Astrocyte (in vitro differentiated cells and primary cell): ENCODE measurements around the gene CLCN4. TPM values are rescaled to one million over a fixed set of nuclear protein-coding genes. Genes with fewer than 3 reads are reported as not detected.

Experiments
- DNase-seq: peaks from one replicate; pipeline ENCODE4 v3.0.0-alpha.2; 2010; ENCODE audit warnings: low read depth
- FAIRE-seq: peaks from 2 replicates; lab custom pipeline; 2011; peaks lifted over from hg19 to GRCh38; lab: Jason Lieb, UNC
- H2AFZ ChIP-seq: 2 replicates; pipeline ENCODE4 v1.6.0; 2012; ENCODE audit warnings: low read depth, low read length, inconsistent platforms
- H3K27ac ChIP-seq: 2 replicates; pipeline ENCODE4 v1.5.1; 2011; ENCODE audit warnings: low read depth, low read length, inconsistent platforms
- H3K27me3 ChIP-seq: 2 replicates; pipeline ENCODE4 v1.6.0; 2011; ENCODE audit warnings: low read length, inconsistent platforms; ENCODE audit not compliant: insufficient read depth
- H3K36me3 ChIP-seq: 2 replicates; pipeline ENCODE4 v1.5.1; 2011; ENCODE audit warnings: low read length, inconsistent platforms; ENCODE audit not compliant: insufficient read depth
- H3K4me1 ChIP-seq: 2 replicates; pipeline ENCODE4 v1.5.1; 2011; ENCODE audit warnings: low read length, inconsistent platforms; ENCODE audit not compliant: insufficient read depth
- H3K4me2 ChIP-seq: 2 replicates; pipeline ENCODE4 v1.6.0; 2012; ENCODE audit warnings: low read length, inconsistent platforms
- H3K4me3 ChIP-seq: 2 replicates; pipeline ENCODE4 v1.5.1; 2011; ENCODE audit warnings: low read depth, mild to moderate bottlenecking, low read length, inconsistent platforms; ENCODE audit not compliant: insufficient read depth
- H3K79me2 ChIP-seq: 2 replicates; pipeline ENCODE4 v1.6.0; 2012; ENCODE audit warnings: mild to moderate bottlenecking, low read length, inconsistent platforms; ENCODE audit not compliant: insufficient read depth
- H3K9ac ChIP-seq: 2 replicates; pipeline ENCODE4 v1.6.0; 2012; ENCODE audit warnings: mild to moderate bottlenecking, low read length, inconsistent platforms
- H3K9me3 ChIP-seq: 2 replicates; pipeline ENCODE4 v1.5.1; 2012; ENCODE audit warnings: low read depth, mild to moderate bottlenecking, low read length, inconsistent platforms; ENCODE audit not compliant: insufficient read depth
- H4K20me1 ChIP-seq: 2 replicates; pipeline ENCODE4 v1.6.0; 2012; ENCODE audit warnings: low read length, inconsistent platforms; ENCODE audit not compliant: insufficient read depth
- H3K27ac Mint-ChIP-seq: one replicate; pipeline ENCODE4 v1.8.0; 2021; ENCODE audit warnings: mild to moderate bottlenecking, mixed read lengths; ENCODE audit not compliant: unreplicated experiment
- H3K27me3 Mint-ChIP-seq: one replicate; pipeline ENCODE4 v1.8.0; 2021; ENCODE audit warnings: low read depth, mixed read lengths; ENCODE audit not compliant: unreplicated experiment
- H3K36me3 Mint-ChIP-seq: one replicate; pipeline ENCODE4 v1.8.0; 2021; ENCODE audit warnings: low read depth, mixed read lengths; ENCODE audit not compliant: unreplicated experiment
- H3K4me1 Mint-ChIP-seq: one replicate; pipeline ENCODE4 v1.8.0; 2021; ENCODE audit warnings: low read depth, mixed read lengths; ENCODE audit not compliant: unreplicated experiment
- H3K4me3 Mint-ChIP-seq: one replicate; pipeline ENCODE4 v1.8.0; 2021; ENCODE audit warnings: mild to moderate bottlenecking, moderate library complexity, mixed read lengths; ENCODE audit not compliant: unreplicated experiment
- H3K9me3 Mint-ChIP-seq: one replicate; pipeline ENCODE4 v1.8.0; 2021; ENCODE audit warnings: mild to moderate bottlenecking, mixed read lengths; ENCODE audit not compliant: unreplicated experiment
- CTCF ChIP-seq: IDR thresholded peaks from 2 replicates; pipeline ENCODE4 v1.5.1; 2011; ENCODE audit warnings: low read depth, mild to moderate bottlenecking, inconsistent platforms, low read length, moderate library complexity; ENCODE audit not compliant: insufficient read depth
- EZH2 ChIP-seq: IDR thresholded peaks from 2 replicates; pipeline ENCODE4 v1.6.1; 2012; ENCODE audit warnings: mild to moderate bottlenecking, low read length, inconsistent platforms; ENCODE audit not compliant: insufficient read depth
- total RNA-seq: library from RNA; stranded (reverse); gene quantifications from 2 replicates; pipeline ENCODE4 v1.2.1, GENCODE V29; 2021

CLCN4 gene
- total RNA-seq, 1 donor from 2014 or later, result 7.2 TPM

GRCh38 chrX:10233696-10234095 lies 76.9 kb downstream of the CLCN4 start:
- Histone ChIP-seq H3K79me2 (no peaks in the 10 kb centered on the region), H3K27ac (no peak overlapping the region), H4K20me1 (no peaks in the 10 kb centered on the region), H3K4me3 (no peak overlapping the region), H3K27me3 (no peaks in the 10 kb centered on the region), H2AFZ (no peak overlapping the region), H3K4me1 (peaks cover 3% of the 10 kb centered on the region), H3K4me2 (no peak overlapping the region), H3K9me3 (no peaks in the 10 kb centered on the region), H3K9ac (no peak overlapping the region), H3K36me3 (no peaks in the 10 kb centered on the region)
- FAIRE-seq (peak; percentile 86), DNase-seq (peak; percentile 38)
- H3K27ac Mint-ChIP-seq, result no peak overlapping the region
- no peaks in the 10 kb centered on the region for H3K9me3 Mint-ChIP-seq
- H3K4me3 Mint-ChIP-seq, result no peak overlapping the region
- TF ChIP-seq EZH2 (no peak), CTCF (no peak)
- H3K4me1 Mint-ChIP-seq, result peaks cover 16% of the 10 kb centered on the region
- H3K27me3 Mint-ChIP-seq, result no peaks in the 10 kb centered on the region
- H3K36me3 Mint-ChIP-seq, result no peaks in the 10 kb centered on the region

GRCh38 chrX:10235851-10236250 lies 79.1 kb downstream of the CLCN4 start:
- H3K36me3 ChIP-seq, result no peaks in the 10 kb centered on the region
- H4K20me1 ChIP-seq, result no peaks in the 10 kb centered on the region
- Mint-ChIP-seq H3K36me3 (no peaks in the 10 kb centered on the region), H3K27me3 (no peaks in the 10 kb centered on the region), H3K27ac (peak overlapping the region; percentile 41), H3K4me1 (peaks cover 18% of the 10 kb centered on the region), H3K4me3 (no peak overlapping the region), H3K9me3 (no peaks in the 10 kb centered on the region)
- no peaks in the 10 kb centered on the region for H3K79me2 ChIP-seq
- peak overlapping the region; percentile 44 for H3K4me2 ChIP-seq
- peaks cover 20% of the 10 kb centered on the region for H3K4me1 ChIP-seq
- H3K9ac ChIP-seq, result no peak overlapping the region
- no peak overlapping the region for H3K4me3 ChIP-seq
- H3K27me3 ChIP-seq, result no peaks in the 10 kb centered on the region
- TF ChIP-seq EZH2 (no peak), CTCF (no peak)
- no peak overlapping the region for H2AFZ ChIP-seq
- FAIRE-seq (peak; percentile 71), DNase-seq (peak; percentile 90)
- H3K27ac ChIP-seq, result peak overlapping the region; percentile 25
- no peaks in the 10 kb centered on the region for H3K9me3 ChIP-seq

- Histone ChIP-seq H3K4me3 (no peak overlapping the region), H3K9ac (no peak overlapping the region), H3K4me1 (peaks cover 26% of the 10 kb centered on the region), H3K4me2 (no peak overlapping the region), H2AFZ (no peak overlapping the region), H3K79me2 (no peaks in the 10 kb centered on the region), H3K9me3 (no peaks in the 10 kb centered on the region), H4K20me1 (no peaks in the 10 kb centered on the region), H3K36me3 (no peaks in the 10 kb centered on the region), H3K27me3 (no peaks in the 10 kb centered on the region), H3K27ac (no peak overlapping the region)
- no peak for TF ChIP-seq CTCF
- TF ChIP-seq EZH2, result no peak
- no peak overlapping the region for H3K27ac Mint-ChIP-seq
- H3K9me3 Mint-ChIP-seq, result no peaks in the 10 kb centered on the region
- H3K36me3 Mint-ChIP-seq, result no peaks in the 10 kb centered on the region
- H3K27me3 Mint-ChIP-seq, result no peaks in the 10 kb centered on the region
- DNase-seq (no peak), FAIRE-seq (no peak)
- H3K4me3 Mint-ChIP-seq, result no peak overlapping the region
- H3K4me1 Mint-ChIP-seq, result peaks cover 18% of the 10 kb centered on the region
These were observed 80.5 kb downstream of the CLCN4 start for GRCh38 chrX:10237241-10237640.
